GM19023 (cell line): ENCODE measurements around the gene MED8.
A peak's percentile ranks its signal among the peaks of the same experiment; 100 is the strongest.
"Not testable (repeated sequence)": the region's sequence is repeated elsewhere in the genome, so short reads cannot be mapped to it uniquely, and the experiment has no call there.

ENCODE experiments used
- ATAC-seq: cut with Tn5 transposase; IDR thresholded peaks from one replicate; pipeline ENCODE4 v1.9.1; 2021; ENCODE audit warnings: mild to moderate bottlenecking, moderate library complexity; ENCODE audit not compliant: unreplicated experiment

The MED8 gene

GRCh38 chr1:43387976-43388599 is 1.5 kb downstream of the MED8 start:
- no peak for ATAC-seq

DNA sequence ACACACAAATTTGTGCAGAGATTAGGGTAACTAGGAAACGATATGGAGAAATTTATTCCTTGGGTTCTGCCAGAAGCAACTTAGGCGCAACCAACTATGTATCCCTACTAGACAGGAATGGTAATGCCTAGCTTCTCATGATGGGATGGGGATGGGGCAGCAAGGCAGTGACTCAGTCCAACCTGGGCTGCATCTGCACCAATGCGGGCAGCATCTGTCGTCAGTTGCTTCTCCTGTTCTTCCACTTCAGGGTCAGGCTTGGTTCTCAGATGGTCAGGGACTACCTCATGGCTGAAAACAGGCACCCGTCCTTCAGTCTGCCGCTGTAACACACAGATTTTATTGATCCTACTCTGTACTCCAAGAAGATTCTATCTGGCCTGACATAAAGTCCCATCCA is 2.9 kb downstream of the MED8 start:
- ATAC-seq, result no peak

- no peak for ATAC-seq
Measured at GRCh38 chr1:43383449-43383848, 6.2 kb downstream of the MED8 start.

GRCh38 chr1:43382027-43382779 is 7.4 kb downstream of the MED8 start:
- ATAC-seq, result no peak

DNA sequence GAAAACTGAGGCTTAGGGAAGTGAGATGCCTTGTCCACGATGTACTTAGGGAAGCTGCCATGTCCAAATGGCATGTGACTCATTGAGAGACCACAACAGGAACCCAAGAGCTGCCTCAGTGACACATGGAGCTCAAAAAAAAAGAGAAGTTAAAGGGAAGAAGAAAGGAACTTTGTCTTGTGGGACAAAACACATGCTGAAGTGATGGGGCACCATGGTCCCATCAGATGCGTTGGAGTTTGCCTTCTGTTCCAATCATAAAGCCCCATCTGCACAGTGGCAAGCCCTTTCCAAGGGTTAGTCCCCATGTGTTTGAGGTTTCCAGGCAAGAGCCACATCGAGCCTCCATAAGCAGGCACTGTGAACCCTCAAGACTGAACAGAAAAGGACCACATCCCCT is 8.0 kb downstream of the MED8 start:
- no peak for ATAC-seq

DNA sequence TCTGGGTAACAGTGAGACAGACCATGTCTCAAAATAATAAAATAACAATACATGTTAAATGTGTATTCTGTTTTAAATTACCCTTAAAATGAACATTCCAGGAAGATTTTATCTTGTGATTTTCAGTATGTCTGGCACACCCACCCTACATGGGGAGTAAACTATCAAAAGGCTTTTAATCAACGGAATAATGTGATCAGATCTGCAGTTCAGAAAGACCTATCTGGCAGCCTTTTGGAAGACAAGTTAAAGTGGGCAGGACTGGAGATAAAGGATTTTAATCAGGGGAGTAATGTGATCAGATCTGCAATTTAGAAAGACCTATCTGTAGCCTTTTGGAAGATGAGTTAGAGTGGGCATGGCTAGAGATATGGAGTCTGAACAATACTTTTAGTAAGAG is 10.1 kb downstream of the MED8 start:
- ATAC-seq, result no peak

- no peak for ATAC-seq
Measured at GRCh38 chr1:43377831-43378230, 11.8 kb downstream of the MED8 start.

- ATAC-seq, result no peak
Measured at GRCh38 chr1:43376723-43377235, 12.8 kb downstream of the MED8 start.

GRCh38 chr1:43373066-43373940 is 16.3 kb downstream of the MED8 start:
- no peak for ATAC-seq

GRCh38 chr1:43372172-43372571 is 17.4 kb downstream of the MED8 start:
- ATAC-seq, result no peak

- ATAC-seq, result no peak
Measured at GRCh38 chr1:43370564-43370963, 19.0 kb downstream of the MED8 start.

- not testable (repeated sequence) for ATAC-seq
Measured at GRCh38 chr1:43369779-43370178, 19.8 kb downstream of the MED8 start.

DNA sequence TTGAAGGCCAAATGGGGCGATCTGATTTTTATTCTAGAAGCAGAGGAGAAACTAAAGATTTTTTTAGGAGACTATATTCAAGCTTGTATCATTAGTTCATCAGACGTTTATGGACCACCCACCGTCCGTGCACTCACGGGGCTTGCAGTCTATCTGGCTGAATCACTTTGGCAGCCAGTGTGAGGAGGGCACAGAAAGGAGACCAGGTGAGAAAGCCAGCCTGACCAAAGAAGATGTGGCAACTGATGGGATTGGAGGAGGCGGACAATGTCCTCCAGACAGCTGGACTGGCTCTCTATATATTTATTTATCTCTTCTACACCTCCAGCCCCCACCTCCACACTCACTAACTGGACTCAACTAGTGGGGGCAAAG is 21.0 kb downstream of the MED8 start:
- no peak for ATAC-seq

- ATAC-seq, result peak; percentile 68
Measured at GRCh38 chr1:43367904-43368645, 21.5 kb downstream of the MED8 start, which contains the start of gene ELOVL1. Gene ELOVL1, minus strand, starts transcription at chr1:43368011. Its CDS starts 2,402 bp downstream, at chr1:43365609.

DNA sequence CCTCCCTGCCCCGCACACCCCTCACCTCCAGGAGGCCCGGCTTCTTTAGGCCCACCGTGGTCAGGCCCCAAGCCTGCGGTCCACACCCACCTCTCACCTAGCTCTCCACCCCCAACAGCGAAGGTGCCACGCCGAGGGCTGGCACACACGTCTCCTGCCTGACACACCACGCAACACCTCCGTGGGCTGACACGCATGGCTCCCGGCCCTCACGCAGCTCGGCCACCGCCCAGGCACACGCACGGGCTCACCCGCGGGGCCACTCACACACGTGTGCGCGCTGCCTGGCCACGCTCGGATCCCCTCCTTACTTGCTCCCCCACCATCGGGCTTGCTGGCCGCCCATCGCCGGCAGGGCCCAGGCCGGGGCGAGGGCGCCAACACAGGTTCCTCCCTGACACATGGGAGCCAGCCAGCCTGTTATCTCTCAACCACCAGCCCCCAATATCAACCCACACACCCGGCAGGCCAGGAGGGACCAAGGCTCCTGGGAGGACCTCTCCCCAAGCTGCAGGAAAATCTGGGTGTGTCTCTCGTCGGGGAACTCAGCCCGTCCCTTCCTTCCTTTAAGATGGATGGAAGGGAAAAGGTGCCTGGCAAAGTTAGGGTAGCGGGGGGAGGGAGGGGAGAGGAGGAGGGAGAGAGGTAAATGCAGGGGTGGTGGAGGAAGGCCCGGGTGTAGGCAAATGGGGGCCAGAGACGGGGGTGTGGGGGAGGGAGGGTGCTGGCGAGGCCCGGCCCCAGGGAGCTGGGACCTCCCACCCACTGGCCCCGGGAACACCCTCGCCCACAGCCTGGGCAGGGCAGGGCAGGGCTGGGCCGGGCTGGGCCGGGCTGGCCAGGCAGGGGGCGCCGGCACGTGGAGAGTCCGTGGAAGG is 22.3 kb downstream of the MED8 start:
- peak; percentile 45 for ATAC-seq

GRCh38 chr1:43366601-43367025 is 23.0 kb downstream of the MED8 start:
- ATAC-seq, result no peak

- ATAC-seq, result no peak
Measured at GRCh38 chr1:43366179-43366578, 23.4 kb downstream of the MED8 start.

DNA sequence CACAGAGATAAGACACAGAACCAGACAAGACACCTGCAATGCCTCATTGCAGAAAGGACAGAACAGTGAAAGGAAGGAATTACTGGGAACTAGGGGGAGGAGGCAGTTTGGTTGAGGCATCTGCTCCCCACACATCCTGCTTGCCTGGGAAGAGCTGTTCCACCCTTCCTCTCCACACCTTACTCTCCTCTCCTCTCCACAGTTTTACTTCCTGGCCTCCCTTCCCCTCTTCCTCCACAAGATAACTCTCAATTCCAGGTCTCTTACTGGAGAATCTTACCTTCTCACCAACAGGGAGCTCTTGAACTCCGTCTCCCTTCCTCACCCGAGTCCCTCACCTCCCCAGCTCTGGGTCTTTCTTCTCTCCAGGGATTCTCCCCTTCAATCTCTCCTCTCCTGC is 23.9 kb downstream of the MED8 start:
- no peak for ATAC-seq

DNA sequence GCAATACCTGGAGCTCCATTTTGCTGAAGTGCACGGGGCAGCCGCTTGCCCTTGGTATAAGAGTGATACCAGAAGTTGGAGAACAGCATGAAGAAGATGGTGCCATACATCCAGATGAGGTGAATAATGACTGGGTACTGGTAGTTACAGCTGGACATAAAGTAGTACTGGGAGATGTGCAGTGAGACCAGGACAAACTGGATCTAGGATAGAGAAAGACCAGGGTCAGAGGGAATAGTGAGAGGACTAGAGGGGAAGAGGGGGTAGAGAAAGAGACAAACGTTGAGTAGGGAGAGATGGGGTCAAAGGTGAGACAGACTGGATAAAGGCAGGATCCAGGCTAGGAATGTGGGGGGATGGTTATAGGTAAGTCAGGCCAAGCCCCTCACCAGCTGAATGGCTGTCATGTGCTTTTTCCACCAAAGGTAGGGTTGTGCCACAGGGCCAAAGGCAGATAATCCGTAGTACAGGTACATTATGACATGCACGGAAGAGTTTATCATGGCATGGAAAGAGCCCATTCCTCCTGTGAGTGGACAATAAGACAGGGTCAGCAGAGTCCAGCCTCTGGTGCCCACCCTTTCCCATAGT is 25.6 kb downstream of the MED8 start:
- ATAC-seq, result no peak
